Loucy (cell line): Measurements from ENCODE around the gene RBP2.

Experiments
- EZH2phosphoT487 ChIP-seq: fragments of 200-600 bp; IDR thresholded peaks from 2 replicates; pipeline ENCODE4 v1.6.1; 2018; ENCODE audit warnings: antibody characterized with exemption, mild to moderate bottlenecking, moderate library complexity, borderline replicate concordance
- TF ChIP-seq, protein P1 (sequence below): fragments of 200-600 bp; sonication (generic); conservative IDR thresholded peaks from 2 replicates; pipeline ENCODE4 v1.5.1; 2014; ENCODE audit warnings: mild to moderate bottlenecking, antibody characterized with exemption, low read length

DNA sequence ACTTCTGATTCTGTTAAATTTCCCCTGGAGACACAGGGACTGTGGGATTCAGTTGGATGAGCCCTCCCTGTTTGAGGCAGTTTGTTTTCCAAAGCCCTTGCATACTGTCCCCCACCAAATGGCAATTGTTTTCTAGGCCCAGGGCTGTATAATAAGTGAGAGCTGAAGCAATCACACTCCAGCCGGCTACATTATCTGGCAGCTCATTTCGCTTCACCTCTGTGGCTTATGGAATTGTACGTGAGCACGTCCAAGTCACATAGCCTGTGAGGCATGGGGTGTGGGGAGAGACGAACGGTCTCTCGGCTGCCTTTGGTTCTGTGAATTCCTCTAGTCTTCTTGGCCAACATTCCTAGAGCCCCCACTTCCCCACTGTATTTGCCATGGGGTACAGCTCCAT is 10.7 kb downstream of the RBP2 start:
- TF ChIP-seq, protein P1, sequence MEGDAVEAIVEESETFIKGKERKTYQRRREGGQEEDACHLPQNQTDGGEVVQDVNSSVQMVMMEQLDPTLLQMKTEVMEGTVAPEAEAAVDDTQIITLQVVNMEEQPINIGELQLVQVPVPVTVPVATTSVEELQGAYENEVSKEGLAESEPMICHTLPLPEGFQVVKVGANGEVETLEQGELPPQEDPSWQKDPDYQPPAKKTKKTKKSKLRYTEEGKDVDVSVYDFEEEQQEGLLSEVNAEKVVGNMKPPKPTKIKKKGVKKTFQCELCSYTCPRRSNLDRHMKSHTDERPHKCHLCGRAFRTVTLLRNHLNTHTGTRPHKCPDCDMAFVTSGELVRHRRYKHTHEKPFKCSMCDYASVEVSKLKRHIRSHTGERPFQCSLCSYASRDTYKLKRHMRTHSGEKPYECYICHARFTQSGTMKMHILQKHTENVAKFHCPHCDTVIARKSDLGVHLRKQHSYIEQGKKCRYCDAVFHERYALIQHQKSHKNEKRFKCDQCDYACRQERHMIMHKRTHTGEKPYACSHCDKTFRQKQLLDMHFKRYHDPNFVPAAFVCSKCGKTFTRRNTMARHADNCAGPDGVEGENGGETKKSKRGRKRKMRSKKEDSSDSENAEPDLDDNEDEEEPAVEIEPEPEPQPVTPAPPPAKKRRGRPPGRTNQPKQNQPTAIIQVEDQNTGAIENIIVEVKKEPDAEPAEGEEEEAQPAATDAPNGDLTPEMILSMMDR, result no peak
- TF ChIP-seq EZH2phosphoT487, result no peak
